HG03521 (cell line): ENCODE measurements around the gene C5.

Source experiments
- ATAC-seq: cut with Tn5 transposase; IDR thresholded peaks from one replicate; pipeline ENCODE4 v1.9.1; 2021; ENCODE audit warnings: mild to moderate bottlenecking, moderate library complexity; ENCODE audit not compliant: unreplicated experiment

C5 gene

DNA sequence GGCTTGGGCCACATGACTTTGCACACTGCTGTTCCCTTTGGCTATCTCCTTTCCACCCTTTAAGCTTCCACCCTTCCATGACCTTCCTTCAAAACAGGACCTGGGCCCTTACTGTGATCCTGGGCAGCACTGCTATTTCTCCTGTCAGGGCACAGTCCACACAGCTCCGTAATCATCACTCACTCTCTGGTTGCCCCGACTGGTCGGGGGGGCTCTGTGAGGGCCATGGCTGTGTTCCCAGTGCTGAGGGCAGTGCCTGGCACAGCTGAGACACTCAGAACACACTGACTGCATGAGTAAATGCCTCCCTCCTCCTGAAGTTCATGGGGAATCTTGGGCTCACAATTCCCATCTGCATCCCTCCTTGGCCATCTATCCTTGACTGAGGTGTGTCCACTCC lies 135.7 kb downstream of the C5 start:
- no peak for ATAC-seq

DNA sequence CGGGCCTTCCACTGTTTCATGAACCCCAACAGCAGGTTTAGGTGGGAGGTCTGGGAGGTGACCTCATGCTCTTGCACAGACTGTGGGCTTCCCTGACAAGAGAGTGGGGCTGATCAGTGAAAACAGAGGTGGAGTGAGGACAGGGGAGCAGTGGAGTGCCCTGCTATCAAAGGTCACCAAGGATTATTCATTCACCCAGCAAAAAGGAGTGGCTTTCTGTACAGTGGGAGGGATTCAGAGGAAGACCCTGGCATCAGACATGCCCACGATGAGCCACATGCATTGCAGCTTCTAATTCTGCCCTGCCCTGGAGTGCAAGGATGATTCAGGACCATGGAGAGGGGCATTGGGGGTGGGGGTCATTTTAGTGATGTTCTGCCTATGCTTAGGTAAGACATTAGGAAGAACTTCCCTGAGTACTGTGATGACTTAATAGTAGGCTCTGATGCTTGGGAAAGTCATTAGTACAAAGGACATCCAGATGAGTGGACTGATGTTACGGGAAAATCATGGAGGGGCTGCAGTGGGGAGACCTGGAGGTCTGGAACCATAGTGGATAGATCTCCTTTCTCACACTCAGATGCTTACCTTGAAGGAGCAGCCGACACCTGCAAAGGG lies 136.3 kb downstream of the C5 start:
- no peak for ATAC-seq

DNA sequence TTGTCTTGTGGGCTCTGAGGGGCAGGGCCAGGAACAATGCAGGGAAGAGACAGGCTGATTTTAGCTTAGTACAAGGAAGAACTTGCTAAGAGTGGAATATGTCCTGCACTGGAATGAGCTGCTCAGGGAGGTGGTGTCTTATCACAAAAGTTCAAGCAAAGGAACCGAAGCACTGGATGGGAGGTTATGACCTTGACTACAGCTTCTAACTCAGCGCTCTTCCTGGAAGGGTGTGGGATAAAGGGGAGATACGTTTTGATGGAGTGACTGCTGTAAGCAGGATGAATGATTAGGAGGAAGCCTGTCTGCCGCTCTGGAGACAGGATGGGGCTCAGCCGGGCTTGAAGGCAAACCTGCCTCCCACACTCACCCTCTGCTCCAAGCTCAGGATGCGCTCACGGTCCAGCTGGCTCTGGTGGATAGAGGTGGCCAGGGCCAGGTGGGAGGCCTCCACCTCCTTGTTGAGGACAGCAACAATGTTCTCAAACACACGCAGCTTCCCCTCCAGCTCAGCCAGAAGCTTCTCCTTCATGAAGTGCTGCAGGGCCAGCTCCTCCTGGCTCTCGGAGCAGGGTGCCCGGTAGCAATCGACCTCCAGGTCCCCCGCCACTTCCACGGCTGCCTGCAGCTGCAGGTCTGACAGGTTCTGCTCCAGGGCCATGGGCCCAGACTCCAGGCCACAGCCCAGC lies 137.0 kb downstream of the C5 start:
- no peak for ATAC-seq

GRCh38 chr9:120911295-120911837 lies 138.7 kb downstream of the C5 start:
- no peak for ATAC-seq

GRCh38 chr9:120910643-120911042 lies 139.4 kb downstream of the C5 start:
- ATAC-seq: no peak

- ATAC-seq: no peak
These were observed 140.2 kb downstream of the C5 start for GRCh38 chr9:120909904-120910303.

DNA sequence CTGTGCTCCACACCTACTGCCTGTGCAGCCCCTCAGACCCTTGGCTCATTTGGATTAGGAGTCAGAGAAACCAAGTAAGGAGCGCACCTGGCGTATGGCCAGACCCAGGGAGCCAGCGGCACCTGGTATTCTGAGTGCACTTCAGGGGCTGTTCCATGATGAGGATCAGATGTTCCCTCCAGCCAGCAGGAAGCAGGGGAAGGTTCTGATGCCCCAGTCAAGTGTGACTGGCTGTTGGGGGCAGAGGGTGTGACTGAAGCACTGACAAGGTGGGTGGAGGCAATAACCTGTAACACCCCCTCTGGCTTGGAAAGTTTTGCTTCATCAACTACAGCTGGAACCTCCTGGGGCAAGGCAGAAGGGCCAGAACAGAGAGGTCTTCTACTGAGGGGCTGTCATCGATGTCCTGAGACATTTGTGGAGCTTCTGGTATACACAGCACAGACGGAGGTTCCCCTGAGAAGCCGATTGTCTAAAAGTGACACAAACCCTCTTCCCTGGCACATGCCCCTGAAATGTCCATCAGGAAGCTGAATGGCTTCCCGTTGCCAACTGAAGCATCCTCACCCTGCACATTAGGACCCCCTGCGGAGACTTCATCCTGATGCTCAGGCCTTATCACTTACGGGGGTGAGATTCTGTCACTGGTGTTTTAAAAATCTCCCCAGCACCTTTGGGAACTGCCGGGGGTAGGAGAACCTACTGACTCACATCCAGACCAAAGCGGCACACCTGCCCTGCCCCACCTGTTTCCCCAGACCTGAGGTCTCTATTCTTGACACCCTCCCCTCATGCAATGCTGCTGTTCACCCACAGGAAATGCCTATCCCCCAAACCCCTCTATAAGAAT lies 144.5 kb downstream of the C5 start:
- no peak for ATAC-seq

GRCh38 chr9:120904978-120905301 lies 145.1 kb downstream of the C5 start:
- no peak for ATAC-seq

GRCh38 chr9:120904061-120904977 lies 145.8 kb downstream of the C5 start:
- ATAC-seq: no peak

GRCh38 chr9:120902569-120903535 lies 147.2 kb downstream of the C5 start:
- no peak for ATAC-seq
